ENCODE data around the gene LRRC63.

LRRC63 gene

DNA sequence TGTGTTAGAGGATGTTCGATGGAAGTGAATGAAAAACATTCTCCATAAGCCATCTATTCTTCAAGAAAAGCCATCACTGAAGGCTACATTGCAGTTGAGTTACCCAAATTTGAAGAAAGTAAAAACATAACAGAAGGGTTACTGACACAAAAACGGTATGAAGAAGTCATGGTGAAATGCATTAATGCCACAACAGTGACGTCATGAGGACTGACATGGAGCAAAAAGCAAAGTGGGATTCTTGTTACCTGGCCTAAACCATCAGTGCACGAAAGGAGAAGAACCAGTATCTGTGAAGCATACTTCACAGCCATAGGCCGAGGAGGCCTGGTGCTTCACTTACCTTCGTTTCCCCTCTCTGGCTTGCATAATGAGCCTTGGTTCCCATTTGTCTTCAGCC lies 58.7 kb downstream of the LRRC63 start:
- Histone ChIP-seq H2BK5ac (ENCODE audit: low read length) (no peak overlapping the region), H4K91ac (ENCODE audit: low read depth, low read length, poor library complexity) (no peak overlapping the region), H2AFZ (ENCODE audit: low read length) (no peak overlapping the region), H2BK12ac (ENCODE audit: low read length) (no peak overlapping the region), H3K4me2 (ENCODE audit: insufficient read depth, low read length, poor library complexity, severe bottlenecking) (no peak overlapping the region), H3K18ac (ENCODE audit: low read length) (no peak overlapping the region), H3K9me3 (replicated peaks in 1 of 2; ENCODE audit: control insufficient read depth in 2 of 2, insufficient read depth in 1 of 2, low read depth in 1 of 2, low read length in 2 of 2) (no peaks in the 10 kb centered on the region), H2BK15ac (ENCODE audit: low read length) (no peak overlapping the region), H2AK5ac (ENCODE audit: low read depth, low read length) (no peak overlapping the region), H3K36me3 (replicated peaks in 1 of 2; ENCODE audit: control insufficient read depth in 2 of 2, insufficient read depth in 2 of 2, low read length in 2 of 2) (no peaks in the 10 kb centered on the region), H3K79me1 (ENCODE audit: low read depth, low read length) (no peaks in the 10 kb centered on the region), H3K27ac (replicated peaks; ENCODE audit: low read length) (no peak overlapping the region), H3K23ac (ENCODE audit: low read depth, low read length, poor library complexity) (no peak overlapping the region), H3K4ac (ENCODE audit: low read length) (no peak overlapping the region), H3K4me1 (ENCODE audit: control insufficient read depth in 2 of 2, insufficient read depth in 1 of 2, low read depth in 1 of 2, low read length in 2 of 2) (no peaks in the 10 kb centered on the region), H3K9ac (ENCODE audit: low read depth, low read length, poor library complexity) (no peak overlapping the region), H3K27me3 (ENCODE audit: control insufficient read depth in 3 of 3, insufficient read depth in 3 of 3, low read depth in 1 of 3, low read length in 3 of 3) (no peaks in the 10 kb centered on the region), H2BK120ac (ENCODE audit: low read depth, low read length) (no peak overlapping the region), H4K8ac (ENCODE audit: low read depth, low read length) (no peak overlapping the region), H3K14ac (ENCODE audit: low read length) (no peak overlapping the region), H3K4me3 (ENCODE audit: low read length in 2 of 2) (no peak overlapping the region)
- WGBS, 2 donors (ENCODE audit: extremely low coverage in 2 of 2, insufficient read length in 2 of 2, insufficient replicate concordance in 1 of 2) = no CpG with 5 or more reads among the region's 6 CpGs
- no peak for DNase-seq (ENCODE audit: low spot score)

DNA sequence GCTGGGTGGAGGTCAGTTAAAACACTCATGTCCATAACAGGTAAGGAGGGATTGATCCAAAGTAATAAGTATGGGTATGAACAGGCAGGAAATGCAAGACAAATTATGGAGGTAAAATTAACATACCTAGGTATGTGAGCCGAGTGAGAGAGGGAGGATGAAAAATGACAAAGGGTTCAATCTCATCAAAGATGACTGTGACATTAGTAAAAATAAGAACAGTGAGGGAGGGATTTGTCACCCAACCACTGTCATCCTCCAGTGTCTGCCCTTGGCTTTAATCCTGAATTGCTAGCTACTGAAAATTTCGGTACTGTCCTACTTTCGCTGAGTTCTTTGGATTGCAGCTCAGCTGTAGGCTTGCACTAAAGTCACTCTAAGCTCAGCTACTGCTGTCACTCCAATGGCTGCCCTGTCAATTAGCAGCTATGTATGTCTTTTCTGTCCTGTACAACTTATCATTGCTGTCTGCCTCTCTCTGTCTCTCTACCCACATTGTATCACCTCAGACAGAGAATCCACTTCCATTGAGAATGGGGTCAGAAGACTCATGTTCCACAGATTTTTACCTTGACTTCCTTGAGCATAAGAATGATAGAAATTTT lies 62.5 kb downstream of the LRRC63 start:
- Histone ChIP-seq H3K79me1 (ENCODE audit: low read depth, low read length) (no peaks in the 10 kb centered on the region), H3K4me1 (ENCODE audit: control insufficient read depth in 2 of 2, insufficient read depth in 1 of 2, low read depth in 1 of 2, low read length in 2 of 2) (no peaks in the 10 kb centered on the region), H3K4me2 (ENCODE audit: insufficient read depth, low read length, poor library complexity, severe bottlenecking) (no peak overlapping the region), H3K27ac (replicated peaks; ENCODE audit: low read length) (no peak overlapping the region), H2AFZ (ENCODE audit: low read length) (no peak overlapping the region), H2BK15ac (ENCODE audit: low read length) (no peak overlapping the region), H3K23ac (ENCODE audit: low read depth, low read length, poor library complexity) (no peak overlapping the region), H3K27me3 (ENCODE audit: control insufficient read depth in 3 of 3, insufficient read depth in 3 of 3, low read depth in 1 of 3, low read length in 3 of 3) (no peaks in the 10 kb centered on the region), H3K4ac (ENCODE audit: low read length) (no peak overlapping the region), H2AK5ac (ENCODE audit: low read depth, low read length) (no peak overlapping the region), H3K9me3 (replicated peaks in 1 of 2; ENCODE audit: control insufficient read depth in 2 of 2, insufficient read depth in 1 of 2, low read depth in 1 of 2, low read length in 2 of 2) (no peaks in the 10 kb centered on the region), H3K9ac (ENCODE audit: low read depth, low read length, poor library complexity) (no peak overlapping the region), H3K18ac (ENCODE audit: low read length) (no peak overlapping the region), H3K36me3 (replicated peaks in 1 of 2; ENCODE audit: control insufficient read depth in 2 of 2, insufficient read depth in 2 of 2, low read length in 2 of 2) (no peaks in the 10 kb centered on the region), H4K91ac (ENCODE audit: low read depth, low read length, poor library complexity) (no peak overlapping the region), H3K14ac (ENCODE audit: low read length) (no peak overlapping the region), H2BK5ac (ENCODE audit: low read length) (no peak overlapping the region), H2BK120ac (ENCODE audit: low read depth, low read length) (no peak overlapping the region), H4K8ac (ENCODE audit: low read depth, low read length) (no peak overlapping the region), H2BK12ac (ENCODE audit: low read length) (no peak overlapping the region), H3K4me3 (ENCODE audit: low read length in 2 of 2) (no peak overlapping the region)
- WGBS, 2 donors (ENCODE audit: extremely low coverage in 2 of 2, insufficient read length in 2 of 2, insufficient replicate concordance in 1 of 2) = no CpG with 5 or more reads among the region's 3 CpGs
- DNase-seq (ENCODE audit: low spot score) = no peak

GRCh38 chr13:46278474-46278873 lies 66.7 kb downstream of the LRRC63 start:
- no peak overlapping the region for H2BK15ac ChIP-seq (ENCODE audit: low read length)
- no peaks in the 10 kb centered on the region for H3K79me1 ChIP-seq (ENCODE audit: low read depth, low read length)
- no peak overlapping the region for H2BK12ac ChIP-seq (ENCODE audit: low read length)
- no peak overlapping the region for H3K23ac ChIP-seq (ENCODE audit: low read depth, low read length, poor library complexity)
- H3K9me3 ChIP-seq (replicated peaks in 1 of 2; ENCODE audit: control insufficient read depth in 2 of 2, insufficient read depth in 1 of 2, low read depth in 1 of 2, low read length in 2 of 2) = no peaks in the 10 kb centered on the region
- H2BK5ac ChIP-seq (ENCODE audit: low read length) = no peak overlapping the region
- no peak overlapping the region for H3K18ac ChIP-seq (ENCODE audit: low read length)
- H4K8ac ChIP-seq (ENCODE audit: low read depth, low read length) = no peak overlapping the region
- no peaks in the 10 kb centered on the region for H3K27me3 ChIP-seq (ENCODE audit: control insufficient read depth in 3 of 3, insufficient read depth in 3 of 3, low read depth in 1 of 3, low read length in 3 of 3)
- no CpG with 5 or more reads among the region's 4 CpGs for WGBS, 2 donors (ENCODE audit: extremely low coverage in 2 of 2, insufficient read length in 2 of 2, insufficient replicate concordance in 1 of 2)
- H3K27ac ChIP-seq (replicated peaks; ENCODE audit: low read length) = no peak overlapping the region
- H2AFZ ChIP-seq (ENCODE audit: low read length) = peak overlapping the region; percentile 53
- no peaks in the 10 kb centered on the region for H3K36me3 ChIP-seq (replicated peaks in 1 of 2; ENCODE audit: control insufficient read depth in 2 of 2, insufficient read depth in 2 of 2, low read length in 2 of 2)
- no peak overlapping the region for H3K9ac ChIP-seq (ENCODE audit: low read depth, low read length, poor library complexity)
- H2BK120ac ChIP-seq (ENCODE audit: low read depth, low read length) = no peak overlapping the region
- H4K91ac ChIP-seq (ENCODE audit: low read depth, low read length, poor library complexity) = no peak overlapping the region
- no peak overlapping the region for H3K4ac ChIP-seq (ENCODE audit: low read length)
- H3K4me1 ChIP-seq (ENCODE audit: control insufficient read depth in 2 of 2, insufficient read depth in 1 of 2, low read depth in 1 of 2, low read length in 2 of 2) = no peaks in the 10 kb centered on the region
- H3K14ac ChIP-seq (ENCODE audit: low read length) = no peak overlapping the region
- no peak overlapping the region for H3K4me3 ChIP-seq (ENCODE audit: low read length in 2 of 2)
- no peak for DNase-seq (ENCODE audit: low spot score)
- H2AK5ac ChIP-seq (ENCODE audit: low read depth, low read length) = no peak overlapping the region
- H3K4me2 ChIP-seq (ENCODE audit: insufficient read depth, low read length, poor library complexity, severe bottlenecking) = no peak overlapping the region

DNA sequence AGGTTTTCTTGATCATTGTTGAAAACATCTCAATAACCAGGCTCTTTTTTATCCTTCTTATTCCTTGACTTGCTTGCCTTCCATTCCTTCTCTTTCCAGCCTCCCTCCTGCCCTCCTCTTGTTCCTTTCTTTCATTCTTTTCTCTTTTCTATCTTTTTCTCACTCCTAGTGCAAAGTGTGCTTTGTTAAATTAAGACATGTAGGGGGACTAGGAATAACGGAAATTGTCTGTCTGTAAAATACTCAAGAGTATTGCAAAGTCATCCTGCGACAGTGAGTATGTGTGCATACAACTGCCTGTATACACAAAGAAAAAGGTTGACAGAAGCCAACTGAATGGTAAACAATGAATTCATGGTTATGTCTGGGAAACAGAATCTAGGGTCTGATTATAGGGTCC lies 70.1 kb downstream of the LRRC63 start:
- Histone ChIP-seq H3K4ac (ENCODE audit: low read length) (no peak overlapping the region), H2BK12ac (ENCODE audit: low read length) (no peak overlapping the region), H2BK120ac (ENCODE audit: low read depth, low read length) (no peak overlapping the region), H3K18ac (ENCODE audit: low read length) (no peak overlapping the region), H3K36me3 (replicated peaks in 1 of 2; ENCODE audit: control insufficient read depth in 2 of 2, insufficient read depth in 2 of 2, low read length in 2 of 2) (no peaks in the 10 kb centered on the region), H2AFZ (ENCODE audit: low read length) (no peak overlapping the region), H3K27ac (replicated peaks; ENCODE audit: low read length) (no peak overlapping the region), H3K4me2 (ENCODE audit: insufficient read depth, low read length, poor library complexity, severe bottlenecking) (no peak overlapping the region), H2BK5ac (ENCODE audit: low read length) (no peak overlapping the region), H3K79me1 (ENCODE audit: low read depth, low read length) (no peaks in the 10 kb centered on the region), H4K8ac (ENCODE audit: low read depth, low read length) (no peak overlapping the region), H4K91ac (ENCODE audit: low read depth, low read length, poor library complexity) (no peak overlapping the region), H3K23ac (ENCODE audit: low read depth, low read length, poor library complexity) (no peak overlapping the region), H3K9me3 (replicated peaks in 1 of 2; ENCODE audit: control insufficient read depth in 2 of 2, insufficient read depth in 1 of 2, low read depth in 1 of 2, low read length in 2 of 2) (no peaks in the 10 kb centered on the region), H3K27me3 (ENCODE audit: control insufficient read depth in 3 of 3, insufficient read depth in 3 of 3, low read depth in 1 of 3, low read length in 3 of 3) (no peaks in the 10 kb centered on the region), H3K14ac (ENCODE audit: low read length) (no peak overlapping the region), H3K4me3 (ENCODE audit: low read length in 2 of 2) (no peak overlapping the region), H2AK5ac (ENCODE audit: low read depth, low read length) (no peak overlapping the region), H2BK15ac (ENCODE audit: low read length) (no peak overlapping the region), H3K9ac (ENCODE audit: low read depth, low read length, poor library complexity) (no peak overlapping the region), H3K4me1 (ENCODE audit: control insufficient read depth in 2 of 2, insufficient read depth in 1 of 2, low read depth in 1 of 2, low read length in 2 of 2) (no peaks in the 10 kb centered on the region)
- DNase-seq (ENCODE audit: low spot score) = no peak
- no CpG with 5 or more reads among the region's 2 CpGs for WGBS, 2 donors (ENCODE audit: extremely low coverage in 2 of 2, insufficient read length in 2 of 2, insufficient replicate concordance in 1 of 2)
